ENCODE data around the gene CPN2. TPM values are rescaled to one million over a fixed set of nuclear protein-coding genes. Genes with fewer than 3 reads are reported as not detected.

CPN2 gene
- total RNA-seq, 2 experiments from 2014 or later = not detected

DNA sequence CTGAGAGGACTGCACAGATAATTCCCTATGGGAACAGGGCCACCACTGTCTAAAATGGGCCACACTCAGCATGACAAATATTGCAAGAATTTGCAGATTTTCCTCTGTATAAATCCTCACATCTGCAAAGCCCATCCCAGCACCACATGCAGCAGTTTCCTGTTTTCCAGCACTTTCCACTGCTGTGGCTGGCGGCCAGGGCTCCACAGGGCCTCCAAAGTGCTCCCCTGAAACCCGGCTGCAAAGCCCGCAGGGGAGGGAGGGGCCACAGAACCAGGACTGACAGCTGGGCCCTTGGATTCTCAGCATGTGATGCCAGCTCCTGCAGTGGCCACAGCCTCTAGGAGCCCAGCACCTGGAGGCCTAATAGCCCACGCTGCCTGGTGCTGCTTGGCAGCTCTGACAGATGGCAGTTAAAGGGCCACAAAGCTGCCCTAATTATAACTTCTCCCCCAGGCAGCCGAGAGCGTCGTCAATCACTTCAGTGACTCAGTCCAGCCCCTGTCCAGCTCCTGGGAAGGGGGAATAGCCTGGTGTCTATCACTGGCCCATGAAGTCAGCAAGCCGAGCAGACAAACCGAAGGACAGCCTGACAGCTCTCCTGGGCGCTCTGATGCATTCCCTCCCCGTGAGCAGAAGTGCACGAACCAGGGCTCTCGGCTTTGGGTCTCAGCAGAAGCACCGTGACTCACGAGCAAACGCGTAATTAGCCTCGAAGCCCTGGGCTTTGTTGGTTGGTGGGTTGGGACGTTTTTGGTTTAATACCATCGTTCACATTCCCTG, 13.7 kb upstream of the CPN2 start:
- CTCF ChIA-PET = interaction anchor here (0.6 kb wide), 1 partner anchor 50 kb away, joined by 3 read pairs; no protein-coding TSS in a partner anchor

GRCh38 chr3:194364314-194364651, 13.2 kb upstream of the CPN2 start:
- no peak overlapping the region for H3K4me3 Mint-ChIP-seq
- H3K27ac Mint-ChIP-seq = no peak overlapping the region
- ChIA-PET CTCF (interaction anchor here (0.6 kb wide), 1 partner anchor 50 kb away, joined by 3 read pairs; no protein-coding TSS in a partner anchor), POLR2A (no interaction called here)
- no peak for DNase-seq
- no peaks in the 10 kb centered on the region for H3K4me1 Mint-ChIP-seq
- no peaks in the 10 kb centered on the region for H3K36me3 Mint-ChIP-seq (ENCODE audit: low read depth)
- H3K9me3 Mint-ChIP-seq = no peaks in the 10 kb centered on the region
- peaks cover 20% of the 10 kb centered on the region for H3K27me3 Mint-ChIP-seq

More for the DNA sequence above, 13.7 kb upstream of the CPN2 start:
- no peaks in the 10 kb centered on the region for H3K9me3 Mint-ChIP-seq
- POLR2A ChIA-PET = no interaction called here
- peaks cover 24% of the 10 kb centered on the region for H3K27me3 Mint-ChIP-seq
- no peak overlapping the region for H3K4me3 Mint-ChIP-seq
- H3K36me3 Mint-ChIP-seq (ENCODE audit: low read depth) = no peaks in the 10 kb centered on the region
- no peak overlapping the region for H3K27ac Mint-ChIP-seq
- DNase-seq = no peak
- H3K4me1 Mint-ChIP-seq = no peaks in the 10 kb centered on the region

DNA sequence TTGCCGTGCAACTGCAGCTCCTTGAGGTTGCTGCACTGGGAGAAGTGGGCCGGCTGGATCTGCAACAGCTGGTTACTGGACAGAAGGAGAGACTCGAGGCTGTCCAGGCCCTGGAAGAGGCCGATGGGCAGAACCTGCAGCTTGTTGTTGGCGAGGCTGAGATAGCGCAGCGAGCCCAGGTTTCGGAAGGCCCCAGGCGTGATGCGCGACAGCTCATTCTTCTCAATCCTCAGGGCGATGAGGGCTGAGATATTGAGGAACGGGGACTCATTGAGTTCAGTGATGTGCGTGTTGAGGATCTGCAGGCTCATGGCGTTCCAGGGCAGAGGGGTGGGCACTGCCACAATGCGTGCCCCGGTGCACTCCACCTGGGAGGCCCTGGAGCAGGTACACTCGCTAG, 9.4 kb upstream of the CPN2 start:
- Mint-ChIP-seq H3K4me3 (no peak overlapping the region), H3K36me3 (ENCODE audit: low read depth) (no peaks in the 10 kb centered on the region), H3K27me3 (peaks cover 4% of the 10 kb centered on the region), H3K9me3 (no peaks in the 10 kb centered on the region), H3K27ac (no peak overlapping the region), H3K4me1 (no peaks in the 10 kb centered on the region)
- ChIA-PET CTCF (interaction anchor here (0.5 to 0.8 kb wide), 2 partner anchors 45 to 1285 kb away, joined by 3 to 4 read pairs; no protein-coding TSS in a partner anchor), POLR2A (no interaction called here)
- DNase-seq = no peak

DNA sequence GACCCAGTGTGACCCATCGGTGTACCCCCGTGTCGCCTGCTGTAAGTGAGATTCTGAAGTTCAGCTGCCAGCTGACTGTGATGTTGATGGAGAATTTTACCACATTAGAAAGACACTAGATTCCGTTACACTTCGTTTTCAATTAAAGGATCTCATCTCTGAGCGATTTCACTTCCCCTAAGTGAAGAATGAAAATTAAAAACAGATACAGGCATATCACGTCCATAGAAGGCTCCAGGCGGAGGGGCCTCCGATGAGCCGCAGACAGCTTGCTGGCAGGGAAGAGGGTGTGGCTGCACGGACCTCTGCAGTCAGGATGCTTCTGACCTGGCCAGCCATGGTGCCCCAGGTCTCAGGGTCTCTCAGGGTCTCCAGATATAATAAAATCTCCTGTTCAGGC, 6.6 kb upstream of the CPN2 start:
- CTCF ChIA-PET = interaction anchor here (2.7 kb wide), 1 partner anchor 13 kb away, joined by 12 read pairs; no protein-coding TSS in a partner anchor
- H3K27ac Mint-ChIP-seq = no peak overlapping the region
- no peaks in the 10 kb centered on the region for H3K4me1 Mint-ChIP-seq
- DNase-seq = no peak
- H3K36me3 Mint-ChIP-seq (ENCODE audit: low read depth) = no peaks in the 10 kb centered on the region
- POLR2A ChIA-PET = no interaction called here
- H3K4me3 Mint-ChIP-seq = no peak overlapping the region
- no peaks in the 10 kb centered on the region for H3K9me3 Mint-ChIP-seq
- peaks cover 3% of the 10 kb centered on the region for H3K27me3 Mint-ChIP-seq

- Mint-ChIP-seq H3K9me3 (no peaks in the 10 kb centered on the region), H3K27ac (no peak overlapping the region), H3K36me3 (ENCODE audit: low read depth) (no peaks in the 10 kb centered on the region), H3K27me3 (no peaks in the 10 kb centered on the region), H3K4me3 (no peak overlapping the region), H3K4me1 (no peaks in the 10 kb centered on the region)
- ChIA-PET POLR2A (no interaction called here), CTCF (interaction anchor here (0.7 to 2.7 kb wide), 5 partner anchors 9 to 56 kb away, joined by 3 to 12 read pairs (median 3); no protein-coding TSS in a partner anchor)
- DNase-seq = no peak
Observed at GRCh38 chr3:194355379-194355778, 4.3 kb upstream of the CPN2 start.

- Mint-ChIP-seq H3K4me1 (no peaks in the 10 kb centered on the region), H3K9me3 (no peaks in the 10 kb centered on the region), H3K4me3 (no peak overlapping the region), H3K27ac (no peak overlapping the region), H3K27me3 (no peaks in the 10 kb centered on the region), H3K36me3 (ENCODE audit: low read depth) (no peaks in the 10 kb centered on the region)
- ChIA-PET POLR2A (no interaction called here), CTCF (interaction anchor here (0.8 kb wide), 1 partner anchor 21 kb away, joined by 3 read pairs; no protein-coding TSS in a partner anchor)
- DNase-seq = no peak
Observed at GRCh38 chr3:194354315-194354714, 3.2 kb upstream of the CPN2 start.

GRCh38 chr3:194352667-194353246, 1.6 kb upstream of the CPN2 start:
- ChIA-PET CTCF (no interaction called here), POLR2A (no interaction called here)
- DNase-seq = no peak
- no peaks in the 10 kb centered on the region for H3K4me1 Mint-ChIP-seq
- no peak overlapping the region for H3K4me3 Mint-ChIP-seq
- no peak overlapping the region for H3K27ac Mint-ChIP-seq
- H3K27me3 Mint-ChIP-seq = no peaks in the 10 kb centered on the region
- H3K9me3 Mint-ChIP-seq = no peaks in the 10 kb centered on the region
- H3K36me3 Mint-ChIP-seq (ENCODE audit: low read depth) = no peaks in the 10 kb centered on the region

DNA sequence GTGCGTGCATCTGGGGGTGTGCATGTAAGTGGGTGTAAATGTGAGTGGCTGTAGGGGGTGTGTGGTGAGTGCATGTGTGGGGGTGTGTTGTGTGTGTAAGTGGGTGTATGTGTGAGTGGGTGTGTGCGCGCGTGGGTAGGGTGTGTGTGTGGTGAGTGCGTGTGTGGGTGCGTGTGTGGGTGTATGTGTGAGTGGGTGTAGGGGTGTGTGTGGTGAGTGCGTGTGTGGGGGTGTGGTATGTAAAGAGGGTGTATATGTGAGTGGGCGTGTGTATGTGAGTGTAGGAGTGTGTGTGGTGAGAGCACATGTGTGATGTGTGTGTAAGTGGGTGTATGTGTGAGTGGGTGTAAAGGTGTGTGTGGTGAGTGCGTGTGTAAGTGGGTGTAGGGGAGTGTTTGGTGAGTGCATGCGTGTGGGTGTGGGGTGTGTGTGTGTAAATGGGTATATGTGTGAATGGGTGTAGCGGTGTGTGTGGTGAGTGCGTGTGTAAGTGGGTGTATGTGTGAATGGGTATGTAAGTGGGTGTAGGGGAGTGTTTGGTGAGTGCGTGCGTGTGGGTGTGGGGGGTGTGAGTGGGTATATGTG, 916 bp upstream of the CPN2 start:
- Mint-ChIP-seq H3K36me3 (ENCODE audit: low read depth) (no peaks in the 10 kb centered on the region), H3K4me3 (no peak overlapping the region), H3K27ac (no peak overlapping the region), H3K27me3 (no peaks in the 10 kb centered on the region), H3K9me3 (no peaks in the 10 kb centered on the region), H3K4me1 (no peaks in the 10 kb centered on the region)
- ChIA-PET CTCF (no interaction called here), POLR2A (no interaction called here)
- DNase-seq = no peak

DNA sequence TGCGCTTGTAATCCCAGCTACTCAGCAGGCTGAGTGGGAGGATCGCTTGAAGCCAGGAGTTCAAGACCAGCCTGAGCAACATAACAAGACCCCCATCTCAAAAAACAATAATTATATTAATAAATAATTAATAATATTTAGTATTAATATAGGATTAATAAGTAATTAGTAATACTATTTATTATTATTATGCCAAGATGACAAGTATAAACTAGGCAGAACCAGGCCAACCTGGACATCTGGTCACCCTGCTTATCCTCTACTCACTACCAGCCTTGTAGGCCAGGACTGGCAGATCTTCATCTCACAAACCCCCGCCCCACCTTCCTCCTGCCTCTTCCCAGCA, 429 bp downstream of the CPN2 start:
- H3K36me3 Mint-ChIP-seq (ENCODE audit: low read depth) = no peaks in the 10 kb centered on the region
- no peaks in the 10 kb centered on the region for H3K9me3 Mint-ChIP-seq
- CTCF ChIA-PET = no interaction called here

GRCh38 chr3:194348354-194348753, 2.8 kb downstream of the CPN2 start:
- H3K4me1 Mint-ChIP-seq = no peaks in the 10 kb centered on the region
- H3K27me3 Mint-ChIP-seq = peaks cover 3% of the 10 kb centered on the region
- H3K27ac Mint-ChIP-seq = no peak overlapping the region
- no peak for DNase-seq
- CTCF ChIA-PET = no interaction called here
- no peaks in the 10 kb centered on the region for H3K36me3 Mint-ChIP-seq (ENCODE audit: low read depth)
- POLR2A ChIA-PET = no interaction called here
- H3K9me3 Mint-ChIP-seq = no peaks in the 10 kb centered on the region
- no peak overlapping the region for H3K4me3 Mint-ChIP-seq

More for the DNA sequence above, 429 bp downstream of the CPN2 start:
- Mint-ChIP-seq H3K4me3 (no peak overlapping the region), H3K27ac (no peak overlapping the region), H3K4me1 (no peaks in the 10 kb centered on the region), H3K27me3 (no peaks in the 10 kb centered on the region)
- DNase-seq = no peak
- POLR2A ChIA-PET = no interaction called here

DNA sequence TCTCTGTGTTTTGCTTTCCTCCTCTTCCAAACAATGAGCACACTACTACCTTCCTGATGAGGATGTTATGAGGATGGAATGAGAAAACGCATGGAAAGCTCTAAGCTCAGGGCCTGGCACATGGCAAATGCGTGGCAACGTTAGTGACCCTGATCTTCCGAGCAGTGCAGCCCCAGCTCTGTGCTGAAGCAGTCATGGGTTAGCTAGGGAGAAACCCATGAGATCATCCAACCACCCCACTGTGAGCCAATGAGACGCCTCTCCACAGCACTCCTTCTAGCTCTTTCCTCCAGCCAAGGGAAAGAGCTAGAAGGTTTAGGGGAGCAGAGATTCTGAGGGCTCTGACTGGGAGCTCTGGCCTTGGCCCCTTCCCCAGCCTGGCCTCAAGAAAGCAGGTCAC, 4.5 kb downstream of the CPN2 start:
- H3K4me1 Mint-ChIP-seq = no peaks in the 10 kb centered on the region
- CTCF ChIA-PET = interaction anchor here (0.6 to 0.7 kb wide), 2 partner anchors 9 to 264 kb away, joined by 3 to 4 read pairs; no protein-coding TSS in a partner anchor
- H3K9me3 Mint-ChIP-seq = no peaks in the 10 kb centered on the region
- no peaks in the 10 kb centered on the region for H3K36me3 Mint-ChIP-seq (ENCODE audit: low read depth)
- DNase-seq = no peak
- no peak overlapping the region for H3K4me3 Mint-ChIP-seq
- POLR2A ChIA-PET = no interaction called here
- H3K27ac Mint-ChIP-seq = no peak overlapping the region
- H3K27me3 Mint-ChIP-seq = peaks cover 9% of the 10 kb centered on the region

DNA sequence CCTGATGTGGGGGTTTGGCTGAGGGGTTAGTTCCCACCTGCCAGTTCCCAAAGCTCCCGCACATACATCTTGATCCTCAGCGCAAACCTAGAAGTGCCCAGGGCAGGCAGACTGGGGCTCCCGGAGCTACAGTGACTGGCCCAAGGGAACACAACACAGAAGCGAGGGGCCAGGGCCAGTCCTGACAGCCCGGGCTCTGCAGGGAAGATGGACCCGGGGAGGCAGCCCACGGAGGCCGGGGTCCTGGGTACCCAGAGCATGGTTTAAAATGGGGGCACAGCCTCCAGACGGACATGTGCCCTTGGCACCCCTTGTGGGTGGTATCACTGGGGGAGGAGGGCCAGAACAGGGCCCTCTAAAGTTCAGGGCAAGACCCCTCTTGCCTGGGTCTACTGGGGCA, 5.1 kb downstream of the CPN2 start:
- ChIA-PET POLR2A (no interaction called here), CTCF (interaction anchor here (0.9 to 1.3 kb wide), 2 partner anchors 41 to 50 kb away, joined by 3 read pairs; no protein-coding TSS in a partner anchor)
- H3K9me3 Mint-ChIP-seq = no peaks in the 10 kb centered on the region
- H3K36me3 Mint-ChIP-seq (ENCODE audit: low read depth) = no peaks in the 10 kb centered on the region
- H3K27ac Mint-ChIP-seq = no peak overlapping the region
- H3K4me1 Mint-ChIP-seq = no peaks in the 10 kb centered on the region
- H3K27me3 Mint-ChIP-seq = peaks cover 9% of the 10 kb centered on the region
- DNase-seq = no peak
- H3K4me3 Mint-ChIP-seq = no peak overlapping the region

DNA sequence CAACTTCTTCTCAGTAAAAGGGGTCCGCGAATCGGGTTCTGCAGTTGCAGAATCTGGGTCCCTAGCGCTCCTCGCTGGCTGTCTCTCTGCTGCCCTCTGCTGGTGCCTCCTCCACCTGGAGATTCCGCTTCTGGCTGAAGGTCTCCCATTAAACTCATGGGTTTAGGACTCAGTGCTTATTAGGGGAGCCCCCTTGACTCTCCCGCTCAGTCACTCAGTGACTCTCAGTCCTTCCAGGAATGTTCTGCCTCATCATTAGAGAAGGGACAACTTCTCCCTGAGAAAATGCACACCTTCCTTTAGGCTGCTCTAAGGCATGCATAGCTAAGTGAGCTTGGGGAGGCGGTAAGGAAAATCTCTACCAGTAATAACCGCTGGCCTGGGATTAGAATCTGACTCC, 7.1 kb downstream of the CPN2 start:
- ChIA-PET CTCF (interaction anchor here (0.6 to 2.5 kb wide), 7 partner anchors 10 to 574 kb away, joined by 3 to 12 read pairs (median 3); no protein-coding TSS in a partner anchor), POLR2A (no interaction called here)

More for the DNA sequence above, 7.1 kb downstream of the CPN2 start:
- Mint-ChIP-seq H3K27ac (no peak overlapping the region), H3K4me3 (no peak overlapping the region), H3K4me1 (no peaks in the 10 kb centered on the region), H3K27me3 (peaks cover 12% of the 10 kb centered on the region), H3K9me3 (no peaks in the 10 kb centered on the region), H3K36me3 (ENCODE audit: low read depth) (no peaks in the 10 kb centered on the region)
- peak; percentile 72 for DNase-seq

Data from activated CD4-positive, alpha-beta T cell treated with anti-CD3 and anti-CD28 coated beads, Interleukin-2, amount 10 ng/mL, durations not matched to agents 7 days and 5 days (primary cell).